HEK293 (cell line): ENCODE measurements around the gene DLG3.
A peak's percentile ranks its signal among the peaks of the same experiment; 100 is the strongest.

Source experiments
- GLI4 ChIP-seq: fragments of 450-650 bp; formaldehyde crosslinking; IDR thresholded peaks from 2 replicates; pipeline ENCODE4 v1.5.1; 2016; ENCODE audit warnings: missing biosample characterization, missing genetic modification characterization
- GLIS1 ChIP-seq: fragments of 450-650 bp; formaldehyde crosslinking; IDR thresholded peaks from 2 replicates; pipeline ENCODE4 v1.5.1; 2016; ENCODE audit warnings: missing biosample characterization, missing genetic modification characterization
- IKZF3 ChIP-seq: fragments of 450-650 bp; IDR thresholded peaks from 2 replicates; pipeline ENCODE4 v1.5.0; 2018; ENCODE audit warnings: missing biosample characterization, mild to moderate bottlenecking, missing genetic modification characterization, moderate library complexity
- MEIS1 ChIP-seq: sonication (generic); formaldehyde crosslinking; IDR thresholded peaks from 2 replicates; pipeline ENCODE4 v1.8.1; 2022; ENCODE audit warnings: missing genetic modification reagents, mild to moderate bottlenecking, borderline replicate concordance
- PRDM2 ChIP-seq: fragments of 450-650 bp; formaldehyde crosslinking; IDR thresholded peaks from 2 replicates; pipeline ENCODE4 v1.5.1; 2016; ENCODE audit warnings: missing biosample characterization, missing genetic modification characterization, borderline replicate concordance
- PRDM6 ChIP-seq: fragments of 450-650 bp; formaldehyde crosslinking; IDR thresholded peaks from 2 replicates; pipeline ENCODE4 v1.5.1; 2017; ENCODE audit warnings: missing biosample characterization, missing genetic modification characterization
- SALL2 ChIP-seq: fragments of 450-650 bp; formaldehyde crosslinking; IDR thresholded peaks from 2 replicates; pipeline ENCODE4 v1.5.0; 2017; ENCODE audit warnings: missing biosample characterization, mild to moderate bottlenecking, missing genetic modification characterization, borderline replicate concordance
- SCRT1 ChIP-seq: fragments of 450-650 bp; formaldehyde crosslinking; IDR thresholded peaks from 2 replicates; pipeline ENCODE4 v1.5.1; 2016; ENCODE audit warnings: missing biosample characterization, missing genetic modification characterization, borderline replicate concordance
- SCRT2 ChIP-seq: fragments of 450-650 bp; formaldehyde crosslinking; IDR thresholded peaks from 2 replicates; pipeline ENCODE4 v1.5.1; 2016; ENCODE audit warnings: missing biosample characterization, missing genetic modification characterization
- SP3 ChIP-seq: fragments of 450-650 bp; formaldehyde crosslinking; IDR thresholded peaks from 2 replicates; pipeline ENCODE4 v1.5.1; 2016; ENCODE audit warnings: missing biosample characterization, missing genetic modification characterization
- ZFP37 ChIP-seq: fragments of 450-650 bp; formaldehyde crosslinking; IDR thresholded peaks from 2 replicates; pipeline ENCODE4 v1.5.1; 2016; ENCODE audit warnings: missing biosample characterization, missing genetic modification characterization
- ZNF114 ChIP-seq: fragments of 450-650 bp; formaldehyde crosslinking; IDR thresholded peaks from 2 replicates; pipeline ENCODE4 v1.5.0; 2017; ENCODE audit warnings: missing biosample characterization, missing genetic modification characterization
- ZNF132 ChIP-seq: fragments of 450-650 bp; formaldehyde crosslinking; IDR thresholded peaks from 2 replicates; pipeline ENCODE4 v1.5.1; 2017; ENCODE audit warnings: missing biosample characterization, missing genetic modification characterization, borderline replicate concordance
- ZNF202 ChIP-seq: fragments of 450-650 bp; formaldehyde crosslinking; IDR thresholded peaks from 2 replicates; pipeline ENCODE4 v1.5.1; 2016; ENCODE audit warnings: missing biosample characterization, missing genetic modification characterization, borderline replicate concordance
- ZNF23 ChIP-seq: fragments of 450-650 bp; formaldehyde crosslinking; IDR thresholded peaks from 2 replicates; pipeline ENCODE4 v1.5.1; 2016; ENCODE audit warnings: missing biosample characterization, missing genetic modification characterization, borderline replicate concordance
- ZNF501 ChIP-seq: fragments of 450-650 bp; formaldehyde crosslinking; IDR thresholded peaks from 2 replicates; pipeline ENCODE4 v1.5.1; 2016; ENCODE audit warnings: missing biosample characterization, missing genetic modification characterization
- ZXDB ChIP-seq: fragments of 450-650 bp; formaldehyde crosslinking; IDR thresholded peaks from 2 replicates; pipeline ENCODE4 v1.5.1; 2016; ENCODE audit warnings: missing biosample characterization, missing genetic modification characterization
- TF ChIP-seq, protein P1 (sequence below): fragments of 450-650 bp; formaldehyde crosslinking; conservative IDR thresholded peaks from 2 replicates; pipeline ENCODE4 v1.5.1; 2016; ENCODE audit warnings: low read depth, missing biosample characterization, missing genetic modification characterization
- TF ChIP-seq, protein P2 (sequence below): fragments of 450-650 bp; formaldehyde crosslinking; IDR thresholded peaks from 2 replicates; pipeline ENCODE4 v1.5.1; 2016; ENCODE audit warnings: missing biosample characterization, missing genetic modification characterization
- TF ChIP-seq, protein P3 (sequence below): fragments of 450-650 bp; formaldehyde crosslinking; IDR thresholded peaks from 2 replicates; pipeline ENCODE4 v1.5.1; 2016; ENCODE audit warnings: missing biosample characterization, missing genetic modification characterization, low read depth
- TF ChIP-seq, protein P4 (sequence below): fragments of 450-650 bp; formaldehyde crosslinking; IDR thresholded peaks from 2 replicates; pipeline ENCODE4; 2016; ENCODE audit warnings: missing biosample characterization, missing genetic modification characterization

The DLG3 gene

DNA sequence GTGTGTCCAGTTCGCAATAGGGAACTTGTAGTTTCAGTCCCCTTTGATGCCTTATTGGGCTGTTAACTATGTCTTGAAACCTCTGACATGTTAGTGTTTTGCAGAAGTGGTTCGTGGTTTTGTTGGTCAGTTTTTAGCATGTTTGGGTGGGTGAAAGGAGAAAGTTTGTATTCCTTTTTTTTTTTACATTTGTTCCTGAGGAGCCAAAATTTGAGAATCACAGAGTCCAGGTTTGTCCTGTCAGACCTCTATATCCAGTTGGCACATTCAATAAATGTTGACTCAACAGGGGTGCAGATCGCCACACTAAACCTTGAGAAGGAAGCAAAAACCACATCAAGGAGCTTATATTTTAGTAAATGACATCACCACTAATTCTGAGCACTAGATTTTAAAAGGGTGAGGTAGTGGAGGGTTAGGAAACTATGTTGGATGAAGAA, 26.2 kb downstream of the DLG3 start (continued):
- no peak for TF ChIP-seq PRDM2 (tag by site-specific recombination)
- TF ChIP-seq SP3 (tag by site-specific recombination), result no peak
- no peak for TF ChIP-seq ZXDB
- no peak for TF ChIP-seq IKZF3 (tag by site-specific recombination)
- TF ChIP-seq ZNF23, result no peak
- TF ChIP-seq ZNF202 (tag by site-specific recombination), result no peak
- TF ChIP-seq ZFP37 (tag by site-specific recombination), result no peak
- TF ChIP-seq SCRT1, result no peak
- TF ChIP-seq, protein P1, sequence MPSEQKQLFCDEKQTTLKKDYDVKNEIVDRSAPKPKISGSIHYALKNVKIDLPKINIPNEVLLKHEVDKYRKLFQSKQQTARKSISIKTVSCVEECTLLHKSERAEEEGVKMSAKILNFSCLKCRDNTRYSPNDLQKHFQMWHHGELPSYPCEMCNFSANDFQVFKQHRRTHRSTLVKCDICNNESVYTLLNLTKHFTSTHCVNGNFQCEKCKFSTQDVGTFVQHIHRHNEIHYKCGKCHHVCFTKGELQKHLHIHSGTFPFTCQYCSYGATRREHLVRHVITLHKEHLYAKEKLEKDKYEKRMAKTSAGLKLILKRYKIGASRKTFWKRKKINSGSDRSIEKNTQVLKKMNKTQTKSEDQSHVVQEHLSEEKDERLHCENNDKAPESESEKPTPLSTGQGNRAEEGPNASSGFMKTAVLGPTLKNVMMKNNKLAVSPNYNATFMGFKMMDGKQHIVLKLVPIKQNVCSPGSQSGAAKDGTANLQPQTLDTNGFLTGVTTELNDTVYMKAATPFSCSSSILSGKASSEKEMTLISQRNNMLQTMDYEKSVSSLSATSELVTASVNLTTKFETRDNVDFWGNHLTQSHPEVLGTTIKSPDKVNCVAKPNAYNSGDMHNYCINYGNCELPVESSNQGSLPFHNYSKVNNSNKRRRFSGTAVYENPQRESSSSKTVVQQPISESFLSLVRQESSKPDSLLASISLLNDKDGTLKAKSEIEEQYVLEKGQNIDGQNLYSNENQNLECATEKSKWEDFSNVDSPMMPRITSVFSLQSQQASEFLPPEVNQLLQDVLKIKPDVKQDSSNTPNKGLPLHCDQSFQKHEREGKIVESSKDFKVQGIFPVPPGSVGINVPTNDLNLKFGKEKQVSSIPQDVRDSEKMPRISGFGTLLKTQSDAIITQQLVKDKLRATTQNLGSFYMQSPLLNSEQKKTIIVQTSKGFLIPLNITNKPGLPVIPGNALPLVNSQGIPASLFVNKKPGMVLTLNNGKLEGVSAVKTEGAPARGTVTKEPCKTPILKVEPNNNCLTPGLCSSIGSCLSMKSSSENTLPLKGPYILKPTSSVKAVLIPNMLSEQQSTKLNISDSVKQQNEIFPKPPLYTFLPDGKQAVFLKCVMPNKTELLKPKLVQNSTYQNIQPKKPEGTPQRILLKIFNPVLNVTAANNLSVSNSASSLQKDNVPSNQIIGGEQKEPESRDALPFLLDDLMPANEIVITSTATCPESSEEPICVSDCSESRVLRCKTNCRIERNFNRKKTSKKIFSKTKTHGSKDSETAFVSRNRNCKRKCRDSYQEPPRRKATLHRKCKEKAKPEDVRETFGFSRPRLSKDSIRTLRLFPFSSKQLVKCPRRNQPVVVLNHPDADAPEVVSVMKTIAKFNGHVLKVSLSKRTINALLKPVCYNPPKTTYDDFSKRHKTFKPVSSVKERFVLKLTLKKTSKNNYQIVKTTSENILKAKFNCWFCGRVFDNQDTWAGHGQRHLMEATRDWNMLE (tag by site-specific recombination), result no peak
- TF ChIP-seq GLI4, result no peak
- TF ChIP-seq ZNF114 (tag by site-specific recombination), result no peak
- TF ChIP-seq, protein P2, sequence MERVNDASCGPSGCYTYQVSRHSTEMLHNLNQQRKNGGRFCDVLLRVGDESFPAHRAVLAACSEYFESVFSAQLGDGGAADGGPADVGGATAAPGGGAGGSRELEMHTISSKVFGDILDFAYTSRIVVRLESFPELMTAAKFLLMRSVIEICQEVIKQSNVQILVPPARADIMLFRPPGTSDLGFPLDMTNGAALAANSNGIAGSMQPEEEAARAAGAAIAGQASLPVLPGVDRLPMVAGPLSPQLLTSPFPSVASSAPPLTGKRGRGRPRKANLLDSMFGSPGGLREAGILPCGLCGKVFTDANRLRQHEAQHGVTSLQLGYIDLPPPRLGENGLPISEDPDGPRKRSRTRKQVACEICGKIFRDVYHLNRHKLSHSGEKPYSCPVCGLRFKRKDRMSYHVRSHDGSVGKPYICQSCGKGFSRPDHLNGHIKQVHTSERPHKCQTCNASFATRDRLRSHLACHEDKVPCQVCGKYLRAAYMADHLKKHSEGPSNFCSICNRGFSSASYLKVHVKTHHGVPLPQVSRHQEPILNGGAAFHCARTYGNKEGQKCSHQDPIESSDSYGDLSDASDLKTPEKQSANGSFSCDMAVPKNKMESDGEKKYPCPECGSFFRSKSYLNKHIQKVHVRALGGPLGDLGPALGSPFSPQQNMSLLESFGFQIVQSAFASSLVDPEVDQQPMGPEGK, result no peak
- no peak for TF ChIP-seq SCRT2 (tag by site-specific recombination)
- no peak for TF ChIP-seq GLIS1 (tag by site-specific recombination)
- TF ChIP-seq, protein P3, sequence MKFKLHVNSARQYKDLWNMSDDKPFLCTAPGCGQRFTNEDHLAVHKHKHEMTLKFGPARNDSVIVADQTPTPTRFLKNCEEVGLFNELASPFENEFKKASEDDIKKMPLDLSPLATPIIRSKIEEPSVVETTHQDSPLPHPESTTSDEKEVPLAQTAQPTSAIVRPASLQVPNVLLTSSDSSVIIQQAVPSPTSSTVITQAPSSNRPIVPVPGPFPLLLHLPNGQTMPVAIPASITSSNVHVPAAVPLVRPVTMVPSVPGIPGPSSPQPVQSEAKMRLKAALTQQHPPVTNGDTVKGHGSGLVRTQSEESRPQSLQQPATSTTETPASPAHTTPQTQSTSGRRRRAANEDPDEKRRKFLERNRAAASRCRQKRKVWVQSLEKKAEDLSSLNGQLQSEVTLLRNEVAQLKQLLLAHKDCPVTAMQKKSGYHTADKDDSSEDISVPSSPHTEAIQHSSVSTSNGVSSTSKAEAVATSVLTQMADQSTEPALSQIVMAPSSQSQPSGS (tag by site-specific recombination), result peak; percentile 90
- no peak for TF ChIP-seq PRDM6 (tag by site-specific recombination)
- no peak for TF ChIP-seq ZNF501
- TF ChIP-seq, protein P4, sequence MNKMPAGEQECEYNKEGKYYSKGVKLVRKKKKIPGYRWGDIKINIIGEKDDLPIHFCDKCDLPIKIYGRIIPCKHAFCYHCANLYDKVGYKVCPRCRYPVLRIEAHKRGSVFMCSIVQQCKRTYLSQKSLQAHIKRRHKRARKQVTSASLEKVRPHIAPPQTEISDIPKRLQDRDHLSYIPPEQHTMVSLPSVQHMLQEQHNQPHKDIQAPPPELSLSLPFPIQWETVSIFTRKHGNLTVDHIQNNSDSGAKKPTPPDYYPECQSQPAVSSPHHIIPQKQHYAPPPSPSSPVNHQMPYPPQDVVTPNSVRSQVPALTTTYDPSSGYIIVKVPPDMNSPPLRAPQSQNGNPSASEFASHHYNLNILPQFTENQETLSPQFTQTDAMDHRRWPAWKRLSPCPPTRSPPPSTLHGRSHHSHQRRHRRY (tag by site-specific recombination), result no peak
- no peak for TF ChIP-seq ZNF132
- no peak for TF ChIP-seq SALL2
- no peak for TF ChIP-seq MEIS1
